ENCODE data around the gene RBM20.
A peak's percentile ranks its signal among the peaks of the same experiment; 100 is the strongest.

The RBM20 gene

GRCh38 chr10:110770243-110770642 is 126.1 kb downstream of the RBM20 start:
- DNase-seq, result no peak

GRCh38 chr10:110771486-110771885 is 127.3 kb downstream of the RBM20 start:
- no peak for DNase-seq

GRCh38 chr10:110771991-110772390 is 127.9 kb downstream of the RBM20 start:
- no peak for DNase-seq

- DNase-seq, result no peak
Measured at GRCh38 chr10:110772454-110773025, 128.4 kb downstream of the RBM20 start.

- no peak for DNase-seq
Measured at GRCh38 chr10:110773693-110774068, 129.5 kb downstream of the RBM20 start.

GRCh38 chr10:110774069-110775019 is 130.2 kb downstream of the RBM20 start:
- DNase-seq, result no peak

GRCh38 chr10:110775020-110775375 is 130.9 kb downstream of the RBM20 start:
- no peak for DNase-seq

- DNase-seq, result no peak
Measured at GRCh38 chr10:110775406-110775805, 131.3 kb downstream of the RBM20 start.

- no peak for DNase-seq
Measured at GRCh38 chr10:110777017-110777416, 132.9 kb downstream of the RBM20 start.

- DNase-seq, result no peak
Measured at GRCh38 chr10:110777661-110778060, 133.5 kb downstream of the RBM20 start.

- no peak for DNase-seq
Measured at GRCh38 chr10:110778211-110778610, 134.1 kb downstream of the RBM20 start.

GRCh38 chr10:110779489-110779888 is 135.4 kb downstream of the RBM20 start:
- no peak for DNase-seq

GRCh38 chr10:110780704-110781103 is 136.6 kb downstream of the RBM20 start:
- DNase-seq, result peak; percentile 64

GRCh38 chr10:110781139-110781538 is 137.0 kb downstream of the RBM20 start:
- no peak for DNase-seq

GRCh38 chr10:110782616-110783015 is 138.5 kb downstream of the RBM20 start:
- no peak for DNase-seq

- DNase-seq, result no peak
Measured at GRCh38 chr10:110783509-110784107, 139.5 kb downstream of the RBM20 start.

GRCh38 chr10:110784198-110784597 is 140.1 kb downstream of the RBM20 start:
- no peak for DNase-seq

- peak; percentile 50 for DNase-seq
Measured at GRCh38 chr10:110786172-110786571, 142.0 kb downstream of the RBM20 start.

- DNase-seq, result no peak
Measured at GRCh38 chr10:110788620-110789385, 144.7 kb downstream of the RBM20 start.

- DNase-seq, result no peak
Measured at GRCh38 chr10:110789604-110790433, 145.7 kb downstream of the RBM20 start.

- DNase-seq, result no peak
Measured at GRCh38 chr10:110790913-110791506, 146.9 kb downstream of the RBM20 start.

GRCh38 chr10:110791541-110792073 is 147.5 kb downstream of the RBM20 start:
- DNase-seq, result no peak
